ENCODE results near the gene HIF1A. TPM values are rescaled to one million over a fixed set of nuclear protein-coding genes. Genes with fewer than 3 reads are reported as not detected.

Gene HIF1A
- total and polyA plus RNA-seq, 2 of the 13 experiments (the other 11 are each of a cell fraction or from before 2014, with no cell fraction given), result 41.0 to 126 TPM

DNA sequence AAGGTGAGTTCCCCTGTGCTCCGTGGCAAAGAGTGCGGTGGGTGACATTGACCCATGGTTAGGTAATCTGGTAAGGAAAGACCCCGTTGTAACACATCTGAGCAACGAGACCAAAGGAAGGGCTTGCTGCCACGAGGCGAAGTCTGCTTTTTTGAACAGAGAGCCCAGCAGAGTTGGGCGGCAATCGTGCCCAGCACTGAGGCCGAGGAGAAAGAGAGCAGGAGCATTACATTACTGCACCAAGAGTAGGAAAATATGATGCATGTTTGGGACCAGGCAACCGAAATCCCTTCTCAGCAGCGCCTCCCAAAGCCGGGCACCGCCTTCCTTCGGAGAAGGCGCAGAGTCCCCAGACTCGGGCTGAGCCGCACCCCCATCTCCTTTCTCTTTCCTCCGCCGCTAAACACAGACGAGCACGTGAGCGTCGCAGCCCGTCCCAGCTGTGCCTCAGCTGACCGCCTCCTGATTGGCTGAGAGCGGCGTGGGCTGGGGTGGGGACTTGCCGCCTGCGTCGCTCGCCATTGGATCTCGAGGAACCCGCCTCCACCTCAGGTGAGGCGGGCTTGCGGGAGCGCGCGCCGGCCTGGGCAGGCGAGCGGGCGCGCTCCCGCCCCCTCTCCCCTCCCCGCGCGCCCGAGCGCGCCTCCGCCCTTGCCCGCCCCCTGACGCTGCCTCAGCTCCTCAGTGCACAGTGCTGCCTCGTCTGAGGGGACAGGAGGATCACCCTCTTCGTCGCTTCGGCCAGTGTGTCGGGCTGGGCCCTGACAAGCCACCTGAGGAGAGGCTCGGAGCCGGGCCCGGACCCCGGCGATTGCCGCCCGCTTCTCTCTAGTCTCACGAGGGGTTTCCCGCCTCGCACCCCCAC is at the start of gene HIF1A (continued):
- TF ChIP-seq ZNF629 (CRISPR knock-in tag; conservative IDR thresholded peaks at IDR 0.05) (no peak), ZKSCAN8 (CRISPR knock-in tag; IDR thresholded peaks at IDR 0.05; ENCODE audit: borderline replicate concordance) (no peak), NR2F6 (IDR thresholded peaks at IDR 0.05) (no peak), NR2F6 (CRISPR knock-in tag; IDR thresholded peaks at IDR 0.05) (peak; percentile 26; the same call in 1 of the 2 replicates), ZNF441 (CRISPR knock-in tag; IDR thresholded peaks at IDR 0.05; ENCODE audit: borderline replicate concordance) (peak; percentile 28; the same call in 1 of the 2 replicates), KLF15 (CRISPR knock-in tag; IDR thresholded peaks at IDR 0.05; ENCODE audit: borderline replicate concordance) (no peak; the same call in 1 of the 2 replicates), ASH2L (IDR thresholded peaks at IDR 0.05; ENCODE audit: insufficient read length, low read depth, low read length) (peak; percentile 32), MIER3 (CRISPR knock-in tag; IDR thresholded peaks at IDR 0.05; ENCODE audit: borderline replicate concordance) (peak; percentile 55; the same call in 1 of the 2 replicates), ZNF232 (CRISPR knock-in tag; IDR thresholded peaks at IDR 0.05; ENCODE audit: borderline replicate concordance) (peak; percentile 99), ZNF737 (CRISPR knock-in tag; IDR thresholded peaks at IDR 0.05; ENCODE audit: borderline replicate concordance) (no peak), CENPT (CRISPR knock-in tag; IDR thresholded peaks at IDR 0.05; ENCODE audit: low read depth) (no peak), KLF12 (CRISPR knock-in tag; IDR thresholded peaks at IDR 0.05; ENCODE audit: borderline replicate concordance) (peak; percentile 75), ZNF296 (CRISPR knock-in tag; conservative IDR thresholded peaks at IDR 0.05) (no peak), ZFP82 (CRISPR knock-in tag; IDR thresholded peaks at IDR 0.05; ENCODE audit: borderline replicate concordance) (peak; percentile 60; the same call in 1 of the 2 replicates), NAIF1 (CRISPR knock-in tag; IDR thresholded peaks at IDR 0.05; ENCODE audit: borderline replicate concordance) (0 out of 2 replicates have a peak, but pooled peaks have one; percentile 40), RFX5 (IDR thresholded peaks at IDR 0.05; ENCODE audit: low read depth, low read length) (peak; percentile 34; the same call in 1 of the 2 replicates), HMG20A (CRISPR knock-in tag; IDR thresholded peaks at IDR 0.05; ENCODE audit: borderline replicate concordance) (no peak), HNRNPL (IDR thresholded peaks at IDR 0.05; ENCODE audit: low read depth, low read length) (no peak)
- TF ChIP-seq, protein P1, sequence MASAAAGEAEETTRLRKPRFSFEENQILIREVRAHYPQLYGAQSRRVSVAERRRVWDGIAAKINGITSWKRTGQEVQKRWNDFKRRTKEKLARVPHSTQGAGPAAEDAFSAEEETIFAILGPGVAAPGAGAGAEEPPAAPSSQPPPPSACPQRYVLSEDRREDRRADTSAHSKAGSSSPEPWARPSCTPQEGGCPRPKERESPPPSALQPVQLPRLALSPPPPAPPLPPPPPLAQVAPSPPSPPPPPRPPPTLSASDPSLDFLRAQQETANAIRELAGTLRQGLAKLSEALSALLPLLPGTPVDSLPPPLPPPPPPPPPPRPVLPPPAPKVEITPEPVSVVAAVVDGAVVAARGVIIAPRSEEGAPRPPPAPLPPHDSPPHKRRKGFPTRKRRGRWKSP (CRISPR knock-in tag; IDR thresholded peaks at IDR 0.05), result no peak; the same call in none of the 2 replicates
- TF ChIP-seq, protein P2, sequence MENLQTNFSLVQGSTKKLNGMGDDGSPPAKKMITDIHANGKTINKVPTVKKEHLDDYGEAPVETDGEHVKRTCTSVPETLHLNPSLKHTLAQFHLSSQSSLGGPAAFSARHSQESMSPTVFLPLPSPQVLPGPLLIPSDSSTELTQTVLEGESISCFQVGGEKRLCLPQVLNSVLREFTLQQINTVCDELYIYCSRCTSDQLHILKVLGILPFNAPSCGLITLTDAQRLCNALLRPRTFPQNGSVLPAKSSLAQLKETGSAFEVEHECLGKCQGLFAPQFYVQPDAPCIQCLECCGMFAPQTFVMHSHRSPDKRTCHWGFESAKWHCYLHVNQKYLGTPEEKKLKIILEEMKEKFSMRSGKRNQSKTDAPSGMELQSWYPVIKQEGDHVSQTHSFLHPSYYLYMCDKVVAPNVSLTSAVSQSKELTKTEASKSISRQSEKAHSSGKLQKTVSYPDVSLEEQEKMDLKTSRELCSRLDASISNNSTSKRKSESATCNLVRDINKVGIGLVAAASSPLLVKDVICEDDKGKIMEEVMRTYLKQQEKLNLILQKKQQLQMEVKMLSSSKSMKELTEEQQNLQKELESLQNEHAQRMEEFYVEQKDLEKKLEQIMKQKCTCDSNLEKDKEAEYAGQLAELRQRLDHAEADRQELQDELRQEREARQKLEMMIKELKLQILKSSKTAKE (CRISPR knock-in tag; IDR thresholded peaks at IDR 0.05; ENCODE audit: borderline replicate concordance), result peak; percentile 57; the same call in 1 of the 2 replicates
- TF ChIP-seq, protein P3, sequence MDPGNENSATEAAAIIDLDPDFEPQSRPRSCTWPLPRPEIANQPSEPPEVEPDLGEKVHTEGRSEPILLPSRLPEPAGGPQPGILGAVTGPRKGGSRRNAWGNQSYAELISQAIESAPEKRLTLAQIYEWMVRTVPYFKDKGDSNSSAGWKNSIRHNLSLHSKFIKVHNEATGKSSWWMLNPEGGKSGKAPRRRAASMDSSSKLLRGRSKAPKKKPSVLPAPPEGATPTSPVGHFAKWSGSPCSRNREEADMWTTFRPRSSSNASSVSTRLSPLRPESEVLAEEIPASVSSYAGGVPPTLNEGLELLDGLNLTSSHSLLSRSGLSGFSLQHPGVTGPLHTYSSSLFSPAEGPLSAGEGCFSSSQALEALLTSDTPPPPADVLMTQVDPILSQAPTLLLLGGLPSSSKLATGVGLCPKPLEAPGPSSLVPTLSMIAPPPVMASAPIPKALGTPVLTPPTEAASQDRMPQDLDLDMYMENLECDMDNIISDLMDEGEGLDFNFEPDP (CRISPR knock-in tag; conservative IDR thresholded peaks at IDR 0.05), result no peak
- TF ChIP-seq, protein P4, sequence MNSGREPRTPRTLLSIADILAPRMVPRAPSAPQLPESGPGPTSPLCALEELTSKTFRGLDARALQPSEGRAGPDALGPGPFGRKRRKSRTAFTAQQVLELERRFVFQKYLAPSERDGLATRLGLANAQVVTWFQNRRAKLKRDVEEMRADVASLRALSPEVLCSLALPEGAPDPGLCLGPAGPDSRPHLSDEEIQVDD (CRISPR knock-in tag; IDR thresholded peaks at IDR 0.05; ENCODE audit: borderline replicate concordance), result peak; percentile 58; the same call in 1 of the 2 replicates

Measured in HepG2 (cell line).